ENCODE results near the gene MAP4K4.

The MAP4K4 gene

DNA sequence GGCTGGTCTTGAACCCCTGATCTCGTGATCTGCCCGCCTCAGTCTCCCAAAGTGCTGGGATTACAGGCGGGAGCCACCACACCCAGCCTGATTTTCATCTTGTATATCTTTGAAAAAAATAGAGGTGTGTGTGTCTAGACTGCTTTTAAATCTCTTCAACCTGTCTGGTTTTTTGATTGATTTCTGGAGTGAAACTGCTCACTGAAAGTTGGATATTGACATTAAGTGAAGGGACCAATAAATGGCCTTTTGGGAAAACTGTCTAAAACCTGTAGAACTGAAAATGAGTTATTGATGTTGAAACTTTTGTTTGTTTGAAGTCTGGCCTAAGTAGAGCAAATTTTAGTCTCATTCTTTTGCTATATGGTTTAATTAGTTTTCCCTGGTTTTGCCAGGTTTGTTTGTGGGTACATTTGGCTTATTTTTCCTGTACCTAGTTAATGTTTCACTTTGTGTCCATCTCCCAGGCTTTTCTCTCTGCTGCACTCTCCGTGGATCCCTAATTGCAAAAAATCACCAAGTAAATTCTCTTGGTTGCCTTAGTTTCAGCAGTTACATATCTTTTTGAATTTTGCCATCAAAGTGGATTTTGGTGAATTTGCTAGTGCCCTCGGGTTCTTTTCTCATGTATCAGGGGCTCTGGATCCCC is 144.3 kb downstream of the MAP4K4 start:
- DNase-seq (ENCODE audit: low spot score) = no peak

- DNase-seq (ENCODE audit: low spot score) = no peak
Measured at GRCh38 chr2:101842471-101842870, 145.0 kb downstream of the MAP4K4 start.

DNA sequence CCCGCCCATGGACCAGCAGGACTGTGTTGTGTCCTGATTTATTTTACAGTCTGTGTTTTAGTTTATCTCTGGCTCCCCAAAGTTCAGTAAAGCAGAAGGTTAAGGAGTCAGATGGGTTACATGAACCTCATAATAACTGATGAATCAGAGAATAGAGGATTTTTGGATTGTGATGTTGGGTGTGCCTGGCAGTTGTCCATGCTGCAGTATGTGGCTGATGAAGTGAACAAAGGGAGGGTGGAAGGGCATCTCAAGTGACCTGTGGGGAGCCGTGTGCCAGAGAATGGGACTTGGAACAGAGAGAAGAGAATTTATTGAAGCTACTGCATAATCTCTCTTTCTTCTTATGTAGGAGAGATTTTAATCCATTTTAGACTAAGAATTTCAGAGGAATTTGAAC is 145.5 kb downstream of the MAP4K4 start:
- DNase-seq (ENCODE audit: low spot score) = no peak

- DNase-seq (ENCODE audit: low spot score) = no peak
Measured at GRCh38 chr2:101843471-101843870, 146.0 kb downstream of the MAP4K4 start.

- DNase-seq (ENCODE audit: low spot score) = no peak
Measured at GRCh38 chr2:101844055-101844635, 146.6 kb downstream of the MAP4K4 start.

GRCh38 chr2:101846973-101847372 is 149.5 kb downstream of the MAP4K4 start:
- no peak for DNase-seq (ENCODE audit: low spot score)

DNA sequence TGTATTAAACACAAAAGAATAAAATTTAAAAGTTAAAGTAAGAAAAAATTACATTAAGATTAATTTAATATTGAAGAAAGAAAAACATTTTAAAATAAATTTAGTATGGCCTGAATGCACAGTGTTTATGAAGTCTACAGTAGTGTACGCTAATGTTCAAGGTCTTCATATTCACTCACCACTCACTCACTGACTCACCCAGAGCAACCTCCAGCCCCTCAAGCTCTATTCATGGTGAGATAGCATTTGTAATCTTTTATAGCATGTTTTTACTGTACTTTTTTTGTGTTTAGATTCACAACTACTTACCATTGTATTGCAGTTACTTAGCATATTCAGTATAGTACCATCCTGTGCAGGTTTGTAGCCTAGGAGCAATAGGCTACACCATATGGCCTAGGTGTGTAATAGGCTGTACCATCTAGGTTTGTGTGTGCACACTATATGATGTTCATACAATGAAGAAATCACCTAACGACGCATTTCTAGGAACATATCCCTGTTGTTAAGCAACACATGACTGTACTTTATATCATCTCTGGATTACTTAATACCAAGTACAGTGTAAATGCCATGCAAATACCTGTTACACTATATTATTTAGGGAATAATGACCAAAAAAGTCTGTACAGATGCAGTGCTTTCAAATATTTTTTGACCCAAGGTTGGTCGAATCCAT is 150.3 kb downstream of the MAP4K4 start:
- DNase-seq (ENCODE audit: low spot score) = no peak

GRCh38 chr2:101848769-101849410 is 151.4 kb downstream of the MAP4K4 start:
- DNase-seq (ENCODE audit: low spot score) = no peak

DNA sequence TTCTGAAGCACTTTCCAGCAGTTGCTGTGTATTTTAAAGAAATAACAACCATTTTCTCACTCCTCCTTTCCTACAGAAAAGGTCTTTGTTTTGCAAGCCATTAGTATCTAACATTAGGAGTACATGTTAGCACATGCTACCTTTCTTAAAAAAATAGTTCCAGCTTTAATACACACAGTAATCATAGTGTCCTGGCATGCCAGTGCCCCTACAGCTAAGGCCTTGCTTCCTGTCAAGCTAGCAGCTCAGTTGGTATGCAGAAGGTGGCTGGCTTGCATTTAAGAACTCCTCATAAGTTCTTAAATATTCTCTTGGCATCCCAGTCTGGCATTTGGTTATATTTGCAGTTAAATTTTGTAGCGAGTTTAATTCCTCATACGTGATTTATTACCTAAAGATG is 152.9 kb downstream of the MAP4K4 start:
- no peak for DNase-seq (ENCODE audit: low spot score)

DNA sequence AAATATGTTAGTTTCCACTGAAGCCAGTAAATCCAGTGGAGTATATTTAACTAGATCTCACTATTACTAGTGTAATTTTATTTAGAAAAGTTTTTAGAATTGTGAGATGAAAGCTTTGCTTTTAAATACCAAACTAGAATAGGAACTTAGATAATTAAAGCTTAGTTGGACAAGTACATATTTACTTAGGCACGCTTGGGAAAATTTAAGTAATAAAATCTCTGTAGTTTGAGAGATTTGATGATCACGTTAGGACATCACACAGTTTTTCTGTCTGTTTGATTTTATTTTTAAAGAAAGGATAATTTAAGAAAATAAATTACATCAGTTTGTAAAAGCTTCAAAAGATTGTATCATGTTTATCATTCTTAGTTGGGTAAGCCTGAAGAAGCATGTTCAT is 153.5 kb downstream of the MAP4K4 start:
- no peak for DNase-seq (ENCODE audit: low spot score)

- no peak for DNase-seq (ENCODE audit: low spot score)
Measured at GRCh38 chr2:101852824-101853223, 155.3 kb downstream of the MAP4K4 start.

GRCh38 chr2:101854877-101855276 is 157.4 kb downstream of the MAP4K4 start:
- no peak for DNase-seq (ENCODE audit: low spot score)

DNA sequence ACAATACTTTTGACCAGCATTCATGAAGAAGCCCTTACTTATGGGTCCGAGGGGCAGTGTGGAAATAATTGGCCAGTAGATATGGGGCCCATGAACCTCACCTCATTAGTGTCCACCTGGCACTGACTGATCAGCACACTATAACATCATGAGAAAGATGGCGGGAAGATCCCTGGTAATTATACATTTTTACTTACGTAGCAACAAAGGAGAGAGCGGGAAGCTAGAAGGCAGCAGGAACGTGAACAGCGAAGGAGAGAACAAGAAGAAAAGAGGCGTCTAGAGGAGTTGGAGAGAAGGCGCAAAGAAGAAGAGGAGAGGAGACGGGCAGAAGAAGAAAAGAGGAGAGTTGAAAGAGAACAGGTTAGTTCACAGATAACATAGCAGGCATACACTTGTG is 158.3 kb downstream of the MAP4K4 start:
- DNase-seq (ENCODE audit: low spot score) = no peak

- DNase-seq (ENCODE audit: low spot score) = no peak
Measured at GRCh38 chr2:101858246-101858645, 160.7 kb downstream of the MAP4K4 start.

DNA sequence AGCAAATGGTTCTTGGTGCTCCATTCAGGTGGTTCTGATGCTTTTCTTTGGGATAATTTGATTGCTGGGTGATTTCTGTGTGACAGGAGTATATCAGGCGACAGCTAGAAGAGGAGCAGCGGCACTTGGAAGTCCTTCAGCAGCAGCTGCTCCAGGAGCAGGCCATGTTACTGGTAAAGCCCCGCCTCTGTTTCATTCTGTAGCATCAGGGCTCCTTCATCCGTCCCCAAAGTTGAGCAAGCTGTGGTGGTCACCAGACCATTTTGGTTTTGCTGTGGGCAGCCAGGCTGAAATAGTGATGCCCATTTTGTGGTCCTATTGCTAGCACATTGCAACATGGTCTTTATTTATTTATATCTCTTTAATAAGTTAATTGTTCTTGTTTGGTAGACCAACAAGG is 161.4 kb downstream of the MAP4K4 start:
- no peak for DNase-seq (ENCODE audit: low spot score)

DNA sequence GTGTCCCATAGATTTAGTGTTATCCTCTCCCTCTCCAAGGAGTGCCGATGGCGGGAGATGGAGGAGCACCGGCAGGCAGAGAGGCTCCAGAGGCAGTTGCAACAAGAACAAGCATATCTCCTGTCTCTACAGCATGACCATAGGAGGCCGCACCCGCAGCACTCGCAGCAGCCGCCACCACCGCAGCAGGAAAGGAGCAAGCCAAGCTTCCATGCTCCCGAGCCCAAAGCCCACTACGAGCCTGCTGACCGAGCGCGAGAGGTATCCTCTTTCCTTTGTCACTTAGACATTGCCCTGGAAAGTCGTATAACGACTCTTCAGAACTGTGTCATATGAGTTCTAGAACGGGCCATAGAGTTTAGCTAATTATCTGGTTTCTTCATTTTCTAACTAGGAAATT is 162.1 kb downstream of the MAP4K4 start:
- DNase-seq (ENCODE audit: low spot score) = no peak

DNA sequence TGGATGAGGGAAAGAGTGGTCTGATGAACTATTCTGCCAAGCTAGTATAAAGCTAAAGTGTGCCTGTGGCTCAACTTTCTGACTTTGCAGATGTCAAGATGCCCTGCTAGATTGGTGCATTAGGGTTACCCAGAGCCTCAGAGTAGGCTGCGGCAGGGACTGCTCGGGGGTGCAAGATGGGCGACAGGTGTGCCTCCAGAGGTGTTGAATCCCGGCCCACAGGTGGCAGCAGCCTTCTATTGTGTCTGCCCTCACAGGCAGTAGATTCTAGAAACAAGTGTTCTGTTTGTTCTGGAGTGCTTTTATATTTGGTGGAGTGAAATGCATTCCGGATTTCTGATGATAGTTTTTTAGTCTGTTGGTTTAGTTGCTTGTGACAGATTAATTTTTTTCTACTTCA is 162.7 kb downstream of the MAP4K4 start:
- DNase-seq (ENCODE audit: low spot score) = peak; percentile 11

- no peak for DNase-seq (ENCODE audit: low spot score)
Measured at GRCh38 chr2:101860782-101861181, 163.3 kb downstream of the MAP4K4 start.

DNA sequence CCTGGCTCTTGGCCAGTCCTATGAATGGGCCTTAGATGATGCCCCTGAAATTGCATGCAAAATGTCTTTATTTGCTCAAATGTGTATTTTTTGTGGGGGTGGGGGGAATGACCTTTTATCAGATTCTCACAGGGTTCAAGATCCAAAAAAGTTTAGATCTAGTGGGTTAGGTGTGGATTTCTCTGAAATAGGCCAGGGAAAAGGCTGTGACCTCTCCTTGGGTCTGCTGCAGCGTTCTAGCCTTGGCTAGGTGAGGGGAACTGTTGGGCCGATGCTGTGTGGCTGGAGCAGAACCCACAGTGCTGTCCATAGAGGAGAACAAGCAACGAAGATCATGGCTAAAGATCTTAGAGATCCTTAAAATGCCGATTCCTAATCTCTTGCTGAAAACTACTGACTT is 163.9 kb downstream of the MAP4K4 start:
- no peak for DNase-seq (ENCODE audit: low spot score)

GRCh38 chr2:101863534-101863933 is 166.0 kb downstream of the MAP4K4 start:
- DNase-seq (ENCODE audit: low spot score) = no peak

DNA sequence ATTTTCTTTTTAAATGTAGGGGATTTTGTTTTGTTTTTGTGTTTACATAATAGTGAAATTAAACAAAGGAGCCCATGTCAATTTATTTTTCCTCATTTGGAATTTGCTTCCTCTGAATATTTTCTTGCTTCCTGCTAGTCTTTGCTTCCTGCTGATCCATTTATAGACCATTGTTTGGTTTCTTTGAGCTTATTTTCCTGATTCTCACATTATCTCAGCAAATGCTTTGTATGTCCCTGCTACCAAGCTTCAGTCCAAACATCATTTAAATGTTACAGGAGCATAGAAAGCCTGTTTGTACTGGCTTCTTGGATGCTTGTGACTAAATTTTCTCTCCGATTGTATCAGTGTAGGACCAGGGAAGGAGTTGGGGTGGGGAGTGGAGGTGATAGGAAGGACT is 166.9 kb downstream of the MAP4K4 start:
- DNase-seq (ENCODE audit: low spot score) = no peak

DNA sequence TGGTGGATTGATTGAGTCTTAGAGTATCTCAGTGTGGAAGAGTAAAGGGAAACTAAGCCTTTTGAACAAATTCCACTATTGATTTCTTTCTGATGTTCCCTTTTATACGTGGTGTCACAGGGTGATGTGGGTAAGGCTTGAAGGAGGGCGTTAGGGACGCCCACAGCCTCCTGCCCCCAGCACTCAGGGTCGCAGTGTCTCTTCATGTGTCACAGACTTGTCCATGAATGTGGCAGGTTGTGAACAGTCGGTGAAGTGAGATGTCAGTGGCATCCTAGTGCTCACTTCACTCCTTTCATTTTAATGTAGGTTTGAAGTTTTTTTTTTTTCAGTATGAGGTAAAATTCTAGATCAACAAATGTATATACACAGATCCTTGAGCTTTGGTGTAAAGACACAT is 171.0 kb downstream of the MAP4K4 start:
- DNase-seq (ENCODE audit: low spot score) = no peak

DNA sequence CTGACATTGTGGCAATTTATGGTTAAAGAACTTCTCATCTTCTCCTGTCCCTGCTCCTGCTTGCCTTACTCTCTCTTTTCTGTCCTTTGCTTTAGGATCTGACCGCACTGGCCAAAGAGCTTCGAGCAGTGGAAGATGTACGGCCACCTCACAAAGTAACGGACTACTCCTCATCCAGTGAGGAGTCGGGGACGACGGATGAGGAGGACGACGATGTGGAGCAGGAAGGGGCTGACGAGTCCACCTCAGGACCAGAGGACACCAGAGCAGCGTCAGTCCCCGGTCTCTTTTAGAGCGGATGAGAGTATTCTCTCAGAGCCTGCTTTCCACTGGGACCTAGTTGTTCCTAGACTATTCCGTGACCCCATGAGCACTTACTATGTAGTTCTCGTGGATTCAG is 172.0 kb downstream of the MAP4K4 start:
- DNase-seq (ENCODE audit: low spot score) = no peak
